Measurements from ENCODE around the gene ARL5A.
"Not testable (repeated sequence)": the region's sequence is repeated elsewhere in the genome, so short reads cannot be mapped to it uniquely, and the experiment has no call there.

The ARL5A gene

GRCh38 chr2:151794422-151794821, 33.8 kb downstream of the ARL5A start:
- not testable (repeated sequence) for DNase-seq

- DNase-seq = no peak
Measured at GRCh38 chr2:151793123-151793522, 35.1 kb downstream of the ARL5A start.

- no peak for DNase-seq
Measured at GRCh38 chr2:151792589-151792988, 35.6 kb downstream of the ARL5A start.

GRCh38 chr2:151791545-151791944, 36.7 kb downstream of the ARL5A start:
- no peak for DNase-seq

GRCh38 chr2:151790689-151791088, 37.5 kb downstream of the ARL5A start:
- no peak for DNase-seq

- no peak for DNase-seq
Measured at GRCh38 chr2:151789055-151789834, 39.0 kb downstream of the ARL5A start.

- no peak for DNase-seq
Measured at GRCh38 chr2:151786483-151786882, 41.7 kb downstream of the ARL5A start.

- DNase-seq = no peak
Measured at GRCh38 chr2:151786077-151786476, 42.1 kb downstream of the ARL5A start.

GRCh38 chr2:151783133-151783520, 45.1 kb downstream of the ARL5A start:
- DNase-seq = no peak

- no peak for DNase-seq
Measured at GRCh38 chr2:151782378-151783132, 45.7 kb downstream of the ARL5A start.

GRCh38 chr2:151781642-151782041, 46.6 kb downstream of the ARL5A start:
- no peak for DNase-seq

GRCh38 chr2:151780938-151781337, 47.3 kb downstream of the ARL5A start:
- DNase-seq = no peak

- no peak for DNase-seq
Measured at GRCh38 chr2:151777935-151778334, 50.3 kb downstream of the ARL5A start.

- no peak for DNase-seq
Measured at GRCh38 chr2:151777487-151777886, 50.7 kb downstream of the ARL5A start.

GRCh38 chr2:151776367-151776766, 51.9 kb downstream of the ARL5A start:
- no peak for DNase-seq

- DNase-seq = no peak
Measured at GRCh38 chr2:151775057-151775740, 53.0 kb downstream of the ARL5A start.

- no peak for DNase-seq
Measured at GRCh38 chr2:151774506-151774905, 53.7 kb downstream of the ARL5A start.

- DNase-seq = no peak
Measured at GRCh38 chr2:151771599-151772358, 56.4 kb downstream of the ARL5A start.

- DNase-seq = no peak
Measured at GRCh38 chr2:151770995-151771394, 57.2 kb downstream of the ARL5A start.

- DNase-seq = no peak
Measured at GRCh38 chr2:151769606-151770005, 58.6 kb downstream of the ARL5A start.

GRCh38 chr2:151767536-151767935, 60.7 kb downstream of the ARL5A start:
- no peak for DNase-seq

GRCh38 chr2:151766437-151767153, 61.6 kb downstream of the ARL5A start:
- DNase-seq = peak; percentile 28

All from NCI-H69 (cell line).